Panc1 (cell line): Measurements from ENCODE around the gene COPS2. TPM values are rescaled to one million over a fixed set of nuclear protein-coding genes. Genes with fewer than 3 reads are reported as not detected.

ENCODE experiments used
- ATAC-seq: fragments of 200-7000 bp; cut with Tn5 transposase; 2 replicates; pipeline ENCODE4 v1.9.1; 2020; ENCODE audit warnings: mild to moderate bottlenecking, moderate library complexity
- BruUV-seq: library from RNA; stranded (reverse); fragments of 400-500 nt; replicated peaks from 2 replicates; lab custom pipeline; 2021; lab: Mats Ljungman, UMichigan
- CTCF ChIA-PET: fragments of 300-600 bp; sonication (Branson Sonifier 250); formaldehyde crosslinking; loops from one replicate; lab custom pipeline; 2022; ENCODE audit warnings: antibody characterized with exemption; lab: Charles Lee
- POLR2A ChIA-PET: fragments of 300-600 bp; sonication (Branson Sonifier 250); formaldehyde crosslinking; loops from one replicate; lab custom pipeline; 2022; ENCODE audit warnings: antibody characterized with exemption; lab: Charles Lee
- DNase-seq: peaks from one replicate; pipeline ENCODE4 v3.0.0-alpha.2; 2010; ENCODE audit warnings: low read depth, low spot score
- H3K27ac ChIP-seq: 2 replicates; pipeline ENCODE4 v1.5.1; 2011; ENCODE audit warnings: mild to moderate bottlenecking, low read length, inconsistent platforms
- H3K27me3 ChIP-seq: fragments of 200-500 bp; sonication (Bioruptor generic); 2 replicates; pipeline ENCODE4 v1.6.0; 2014; ENCODE audit warnings: low read length, inconsistent platforms; ENCODE audit not compliant: control insufficient read depth, insufficient read depth
- H3K36me3 ChIP-seq: fragments of 200-500 bp; sonication (Bioruptor generic); 2 replicates; pipeline ENCODE4 v1.5.1; 2014; ENCODE audit warnings: inconsistent platforms, mild to moderate bottlenecking, low read length, moderate library complexity; ENCODE audit not compliant: control insufficient read depth, insufficient read depth
- H3K4me1 ChIP-seq: 2 replicates; pipeline ENCODE4 v1.5.1; 2011; ENCODE audit warnings: inconsistent platforms, mild to moderate bottlenecking, low read length, moderate library complexity; ENCODE audit not compliant: control insufficient read depth, insufficient read depth
- H3K4me3 ChIP-seq, 2 experiments: 2 replicates each; pipeline ENCODE4 v1.5.1; 2011 to 2012; ENCODE audit warnings: low read depth in 2 of 2, low read length in 2 of 2, mild to moderate bottlenecking in 2 of 2, inconsistent platforms in 1 of 2, moderate library complexity in 1 of 2
- H3K9me3 ChIP-seq: fragments of 200-500 bp; sonication (Bioruptor generic); 2 replicates; pipeline ENCODE4 v1.5.1; 2014; ENCODE audit warnings: low read depth, mild to moderate bottlenecking, inconsistent platforms, low read length, moderate library complexity; ENCODE audit not compliant: control insufficient read depth, insufficient read depth
- CTCF ChIP-seq: fragments of 450-650 bp; IDR thresholded peaks from 2 replicates; pipeline ENCODE4 v1.5.1; 2017; ENCODE audit warnings: mild to moderate bottlenecking
- POLR2AphosphoS5 ChIP-seq: IDR thresholded peaks from 2 replicates; pipeline ENCODE4 v1.6.1; 2012; ENCODE audit warnings: mild to moderate bottlenecking, low read depth, low read length, moderate library complexity
- REST ChIP-seq, 2 experiments: IDR thresholded peaks; 2 replicates each; pipeline ENCODE4 v1.6.1; 2011 to 2012; ENCODE audit warnings: low read depth in 2 of 2, control low read depth in 1 of 2, low read length in 1 of 2, mild to moderate bottlenecking in 1 of 2, moderate library complexity in 1 of 2; ENCODE audit not compliant: insufficient read depth in 1 of 2
- SIN3A ChIP-seq: IDR thresholded peaks from 2 replicates; pipeline ENCODE4 v1.6.1; 2012; ENCODE audit warnings: low read depth, mild to moderate bottlenecking, low read length, moderate library complexity, borderline replicate concordance; ENCODE audit not compliant: insufficient read depth
- TCF7L2 ChIP-seq: IDR thresholded peaks from 2 replicates; pipeline ENCODE4 v1.6.1; 2011; ENCODE audit warnings: mild to moderate bottlenecking, low read depth, low read length, inconsistent platforms
- in situ Hi-C: cut with HindIII; loops from 2 replicates; pipeline ENCODE4 v1.10.0; 2016; ENCODE audit warnings: low sequenced_read_pairs, low pct_unique_long_range_greater_than_20kb
- intact Hi-C: fragments of 100-400 bp; cut with micrococcal nuclease; formaldehyde crosslinking; loops from one replicate; pipeline ENCODE4 v1.10.0; 2022; ENCODE audit not compliant: unreplicated experiment
- total RNA-seq: library from RNA; stranded (reverse); gene quantifications from one replicate; pipeline ENCODE4 v1.2.1, GENCODE V29; 2021; ENCODE audit not compliant: unreplicated experiment

COPS2 gene
- total RNA-seq, 1 experiment from 2014 or later: 69.4 TPM

DNA sequence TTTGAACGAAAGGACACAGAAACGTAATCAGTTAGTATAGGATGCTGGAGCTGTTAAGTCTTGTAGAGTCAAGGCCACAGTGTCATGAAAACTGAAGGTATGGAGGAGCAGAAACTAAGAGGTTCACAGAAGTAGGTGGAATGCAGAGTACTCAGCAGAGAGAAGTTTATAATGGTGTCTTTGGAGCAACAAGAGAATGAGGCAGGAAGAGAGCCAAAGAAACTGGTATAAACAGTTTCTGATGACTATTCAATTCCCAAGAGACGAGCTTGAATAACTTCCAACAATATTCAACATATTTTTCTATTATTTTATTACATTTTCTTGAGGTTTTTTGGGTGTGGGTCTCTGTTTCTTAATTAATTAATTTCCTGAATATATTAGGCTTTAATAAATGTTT, 44.3 kb upstream of the COPS2 start:
- ChIA-PET CTCF (no interaction called here), POLR2A (no interaction called here)
- in situ Hi-C loops (no loop called here), intact Hi-C loops (no loop called here)
- Histone ChIP-seq H3K36me3 (no peaks in the 10 kb centered on the region; the same call in 1 of the 2 replicates), H3K27ac (no peak overlapping the region), H3K4me3 (no peak overlapping the region), H3K27me3 (no peaks in the 10 kb centered on the region), H3K4me1 (no peaks in the 10 kb centered on the region), H3K9me3 (no peaks in the 10 kb centered on the region)
- DNase-seq (no peak), ATAC-seq (no peak)
- BruUV-seq: no TSS peak
- no peak for TF ChIP-seq POLR2AphosphoS5
- no peak for TF ChIP-seq TCF7L2
- TF ChIP-seq REST (IDR thresholded peaks at IDR 0.05; ENCODE audit: insufficient read depth in 1 of 2, low read depth in 2 of 2, low read length in 1 of 2): no peak
- no peak for TF ChIP-seq CTCF
- no peak for TF ChIP-seq SIN3A

DNA sequence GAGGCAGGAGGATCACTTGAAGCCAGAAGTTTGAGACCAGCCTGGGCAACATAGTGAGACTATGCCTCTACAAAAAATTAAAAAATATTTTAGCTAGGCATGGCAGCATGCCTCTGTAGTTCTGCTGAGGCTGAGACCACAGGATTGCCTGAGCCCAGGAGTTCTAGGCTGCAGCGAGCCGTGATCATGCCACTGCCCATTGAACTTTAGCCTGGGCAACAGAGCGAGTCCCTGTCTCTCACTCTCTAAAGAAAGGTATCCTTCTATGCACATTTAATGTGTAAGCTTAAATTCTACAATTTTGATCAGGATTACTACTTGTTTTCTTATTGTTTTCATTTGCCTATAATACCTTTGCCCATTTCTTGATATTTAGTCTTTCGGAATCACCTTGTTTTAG, 41.5 kb upstream of the COPS2 start:
- DNase-seq (no peak), ATAC-seq (no peak)
- Histone ChIP-seq H3K4me3 (no peak overlapping the region), H3K27me3 (no peaks in the 10 kb centered on the region), H3K9me3 (no peaks in the 10 kb centered on the region), H3K27ac (no peak overlapping the region), H3K36me3 (no peaks in the 10 kb centered on the region; the same call in 1 of the 2 replicates), H3K4me1 (no peaks in the 10 kb centered on the region)
- intact Hi-C loops (no loop called here), in situ Hi-C loops (no loop called here)
- TF ChIP-seq CTCF: no peak
- no peak for TF ChIP-seq SIN3A
- no peak for TF ChIP-seq TCF7L2
- no peak for TF ChIP-seq POLR2AphosphoS5
- TF ChIP-seq REST (IDR thresholded peaks at IDR 0.05; ENCODE audit: insufficient read depth in 1 of 2, low read depth in 2 of 2, low read length in 1 of 2): no peak
- BruUV-seq: no TSS peak
- ChIA-PET CTCF (no interaction called here), POLR2A (no interaction called here)
